ENCODE data around the gene C20orf173. TPM values are rescaled to one million over a fixed set of nuclear protein-coding genes. Genes with fewer than 3 reads are reported as not detected.

C20orf173 gene
- total RNA-seq, 1 donor = not detected

GRCh38 chr20:35561268-35561667 is 31.8 kb upstream of the C20orf173 start:
- DNase-seq (ENCODE audit: insufficient read length, low spot score, missing footprints) = peak; percentile 97
- Histone ChIP-seq H2AFZ (ENCODE audit: low read length) (no peak overlapping the region), H3K79me2 (ENCODE audit: insufficient read depth, low read length) (no peaks in the 10 kb centered on the region), H3K9me3 (ENCODE audit: low read depth, low read length) (no peaks in the 10 kb centered on the region), H4K20me1 (ENCODE audit: insufficient read depth, low read length) (no peaks in the 10 kb centered on the region), H3K27ac (ENCODE audit: low read depth, low read length) (no peak overlapping the region), H3K27me3 (ENCODE audit: insufficient read depth, low read length) (no peaks in the 10 kb centered on the region), H3K4me1 (ENCODE audit: insufficient read depth, low read length) (no peaks in the 10 kb centered on the region), H3K4me2 (ENCODE audit: insufficient read depth, low read length) (no peak overlapping the region), H3K4me3 (ENCODE audit: insufficient read depth, low read length) (no peak overlapping the region), H3K36me3 (ENCODE audit: insufficient read depth, low read length) (peaks cover 8% of the 10 kb centered on the region)
- TF ChIP-seq CTCF (IDR thresholded peaks at IDR 0.05; ENCODE audit: extremely low read depth, low read depth, low read length) = peak; percentile 50

- no peak for TF ChIP-seq CTCF (IDR thresholded peaks at IDR 0.05; ENCODE audit: extremely low read depth, low read depth, low read length)
- no peak overlapping the region for H3K4me3 ChIP-seq (ENCODE audit: insufficient read depth, low read length)
- H3K36me3 ChIP-seq (ENCODE audit: insufficient read depth, low read length) = peaks cover 15% of the 10 kb centered on the region
These were observed 31.1 kb upstream of the C20orf173 start for GRCh38 chr20:35560541-35560940.

GRCh38 chr20:35560105-35560511 is 30.7 kb upstream of the C20orf173 start:
- TF ChIP-seq CTCF (IDR thresholded peaks at IDR 0.05; ENCODE audit: extremely low read depth, low read depth, low read length) = no peak
- DNase-seq (ENCODE audit: insufficient read length, low spot score, missing footprints) = no peak
- Histone ChIP-seq H3K4me1 (ENCODE audit: insufficient read depth, low read length) (no peaks in the 10 kb centered on the region), H3K79me2 (ENCODE audit: insufficient read depth, low read length) (no peaks in the 10 kb centered on the region), H3K4me3 (ENCODE audit: insufficient read depth, low read length) (no peak overlapping the region), H3K9me3 (ENCODE audit: low read depth, low read length) (no peaks in the 10 kb centered on the region), H3K27me3 (ENCODE audit: insufficient read depth, low read length) (no peaks in the 10 kb centered on the region), H4K20me1 (ENCODE audit: insufficient read depth, low read length) (peaks cover 3% of the 10 kb centered on the region), H3K4me2 (ENCODE audit: insufficient read depth, low read length) (no peak overlapping the region), H2AFZ (ENCODE audit: low read length) (no peak overlapping the region), H3K27ac (ENCODE audit: low read depth, low read length) (no peak overlapping the region), H3K36me3 (ENCODE audit: insufficient read depth, low read length) (peaks cover 19% of the 10 kb centered on the region)

More at GRCh38 chr20:35560541-35560940, 31.1 kb upstream of the C20orf173 start:
- no peaks in the 10 kb centered on the region for H3K27me3 ChIP-seq (ENCODE audit: insufficient read depth, low read length)
- H4K20me1 ChIP-seq (ENCODE audit: insufficient read depth, low read length) = no peaks in the 10 kb centered on the region
- H3K27ac ChIP-seq (ENCODE audit: low read depth, low read length) = no peak overlapping the region
- no peaks in the 10 kb centered on the region for H3K4me1 ChIP-seq (ENCODE audit: insufficient read depth, low read length)
- H3K9me3 ChIP-seq (ENCODE audit: low read depth, low read length) = no peaks in the 10 kb centered on the region
- H3K4me2 ChIP-seq (ENCODE audit: insufficient read depth, low read length) = no peak overlapping the region
- no peak overlapping the region for H2AFZ ChIP-seq (ENCODE audit: low read length)
- no peak for DNase-seq (ENCODE audit: insufficient read length, low spot score, missing footprints)
- no peaks in the 10 kb centered on the region for H3K79me2 ChIP-seq (ENCODE audit: insufficient read depth, low read length)

- no peaks in the 10 kb centered on the region for H3K9me3 ChIP-seq (ENCODE audit: low read depth, low read length)
- no peak for DNase-seq (ENCODE audit: insufficient read length, low spot score, missing footprints)
- no peaks in the 10 kb centered on the region for H3K4me1 ChIP-seq (ENCODE audit: insufficient read depth, low read length)
- H3K4me2 ChIP-seq (ENCODE audit: insufficient read depth, low read length) = no peak overlapping the region
- no peak overlapping the region for H3K27ac ChIP-seq (ENCODE audit: low read depth, low read length)
- no peak overlapping the region for H2AFZ ChIP-seq (ENCODE audit: low read length)
- H3K4me3 ChIP-seq (ENCODE audit: insufficient read depth, low read length) = no peak overlapping the region
- H3K79me2 ChIP-seq (ENCODE audit: insufficient read depth, low read length) = no peaks in the 10 kb centered on the region
- H4K20me1 ChIP-seq (ENCODE audit: insufficient read depth, low read length) = peaks cover 4% of the 10 kb centered on the region
- peaks cover 22% of the 10 kb centered on the region for H3K36me3 ChIP-seq (ENCODE audit: insufficient read depth, low read length)
- no peaks in the 10 kb centered on the region for H3K27me3 ChIP-seq (ENCODE audit: insufficient read depth, low read length)
- TF ChIP-seq CTCF (IDR thresholded peaks at IDR 0.05; ENCODE audit: extremely low read depth, low read depth, low read length) = no peak
These were observed 29.7 kb upstream of the C20orf173 start for GRCh38 chr20:35559042-35559693.

Measured in osteoblast (primary cell).